Measurements from ENCODE around the gene RAP1A.
A peak's percentile ranks its signal among the peaks of the same experiment; 100 is the strongest.
"Not testable (repeated sequence)": the region's sequence is repeated elsewhere in the genome, so short reads cannot be mapped to it uniquely, and the experiment has no call there.

The RAP1A gene

GRCh38 chr1:111598544-111598943 is 21.0 kb upstream of the RAP1A start:
- DNase-seq (ENCODE audit: low read depth): no peak

DNA sequence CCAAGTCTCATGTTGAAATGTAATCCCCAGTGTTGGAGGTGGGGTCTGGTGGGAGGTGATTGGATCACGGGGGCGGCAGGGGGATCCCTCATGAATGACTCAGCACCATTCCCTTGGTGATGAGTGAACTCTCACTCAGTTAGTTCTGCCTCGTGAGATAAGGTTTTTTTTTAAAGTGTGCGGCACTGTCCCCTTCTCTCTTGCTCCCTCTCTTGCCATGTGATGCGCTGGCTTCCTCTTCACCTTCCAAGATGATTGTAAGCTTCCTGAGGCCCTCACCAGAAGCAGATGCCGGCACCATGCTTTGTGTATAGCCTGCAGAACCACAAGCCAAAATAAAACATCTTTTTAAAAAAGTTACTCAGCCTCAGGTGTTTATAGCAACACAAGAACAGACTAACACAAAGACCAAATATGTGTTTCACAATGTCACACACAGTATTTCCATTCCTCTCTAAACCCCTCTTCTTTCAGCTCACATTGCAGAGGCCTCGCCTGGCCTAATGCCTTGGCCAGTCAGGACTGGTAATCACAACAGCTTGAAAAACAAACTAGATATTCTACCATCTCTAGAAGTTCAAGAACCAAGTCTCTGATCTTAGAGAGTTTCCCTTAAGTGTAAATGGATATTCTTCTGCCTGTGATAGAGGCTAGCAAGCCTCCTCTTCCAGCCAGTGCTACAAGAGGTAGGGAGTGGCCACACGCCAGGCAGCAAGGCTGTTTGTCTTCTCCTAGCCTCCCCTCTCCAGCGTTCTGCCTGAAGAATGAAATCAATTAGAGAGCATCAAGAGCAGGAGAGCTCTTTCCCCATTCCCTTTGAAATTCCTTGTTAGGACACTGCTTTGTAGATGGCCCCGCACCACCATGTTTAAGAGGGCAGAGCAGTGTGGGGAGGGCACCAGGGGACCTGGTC is 19.6 kb upstream of the RAP1A start:
- no peak for DNase-seq (ENCODE audit: low read depth)

- no peak for DNase-seq (ENCODE audit: low read depth)
Observed at GRCh38 chr1:111600886-111601386, 18.7 kb upstream of the RAP1A start.

DNA sequence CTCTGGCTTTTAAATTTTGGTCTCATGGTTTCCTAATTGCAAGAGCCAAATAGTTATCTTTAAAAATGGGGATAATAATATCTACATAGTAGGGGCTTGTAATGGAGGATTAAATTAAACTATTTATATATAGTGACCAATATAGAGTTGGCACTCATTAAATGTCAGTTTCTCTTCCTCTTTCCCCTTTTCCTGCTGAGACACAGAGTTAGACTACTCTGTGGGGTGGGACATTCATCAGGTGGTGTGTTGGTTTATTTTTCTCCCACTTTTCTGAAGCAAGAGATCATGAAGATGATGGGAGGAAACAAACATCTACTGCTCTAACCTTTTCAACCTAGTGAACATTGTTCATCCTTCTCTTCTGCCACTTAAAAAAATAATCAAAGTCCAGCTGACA is 17.3 kb upstream of the RAP1A start:
- no peak for DNase-seq (ENCODE audit: low read depth)

DNA sequence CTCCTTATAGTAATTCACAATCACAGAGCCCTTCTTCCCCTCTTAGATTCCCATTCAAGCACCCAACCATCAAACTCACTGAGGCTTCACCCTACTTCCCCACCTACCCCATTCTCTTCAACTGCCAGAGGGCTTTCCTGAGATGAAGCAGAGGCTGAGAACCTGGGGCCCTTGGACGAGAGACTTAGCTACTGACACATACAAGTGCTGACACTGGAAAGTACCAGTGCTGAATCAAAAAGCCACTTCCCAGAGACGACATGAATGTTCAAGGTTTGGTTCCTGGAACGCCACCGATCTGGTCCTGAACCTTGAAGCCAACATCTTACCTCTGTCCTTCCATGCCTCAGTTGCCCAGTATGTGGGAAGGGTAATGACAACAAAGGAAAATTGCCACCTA is 16.6 kb upstream of the RAP1A start:
- no peak for DNase-seq (ENCODE audit: low read depth)

DNA sequence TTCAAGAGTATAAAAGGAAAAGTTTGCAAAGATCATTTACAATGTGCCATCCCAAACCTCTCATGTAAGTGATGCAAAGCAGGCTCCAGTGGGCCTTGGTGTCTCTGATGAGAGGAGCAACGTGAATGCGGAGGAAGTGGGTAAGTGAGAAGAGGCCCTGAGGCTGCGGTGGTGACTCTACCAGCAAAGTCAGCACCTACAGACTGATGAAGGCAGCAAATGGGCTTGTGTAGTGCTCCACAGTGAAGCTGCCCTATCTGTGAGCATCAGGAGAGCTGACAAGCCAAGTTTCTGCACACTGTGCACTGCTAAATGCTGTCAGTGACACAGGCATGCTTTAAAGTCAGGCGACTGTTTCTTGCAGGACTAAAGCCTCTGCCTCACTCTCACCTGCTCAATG is 15.6 kb upstream of the RAP1A start:
- no peak for DNase-seq (ENCODE audit: low read depth)

GRCh38 chr1:111604931-111605330 is 14.7 kb upstream of the RAP1A start:
- no peak for DNase-seq (ENCODE audit: low read depth)

DNA sequence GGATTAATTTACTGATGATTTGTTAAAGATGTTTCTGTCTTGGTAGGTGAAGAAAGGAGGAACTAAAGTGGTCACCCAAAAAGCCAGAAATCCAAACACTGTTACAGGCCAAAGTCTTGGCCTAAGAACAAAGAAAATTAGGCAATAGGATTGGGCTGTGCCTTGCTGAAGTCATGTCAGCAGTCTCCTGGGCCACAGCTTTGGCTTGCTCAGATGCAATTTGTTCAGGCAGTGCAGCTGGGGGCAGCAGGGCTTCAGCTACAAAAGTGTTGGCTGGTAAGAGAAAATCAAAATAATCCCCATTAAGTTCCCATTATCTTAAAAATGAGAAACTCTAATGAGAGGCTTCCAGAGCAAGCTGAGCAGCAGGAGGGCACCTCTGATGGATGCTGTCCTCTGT is 14.0 kb upstream of the RAP1A start:
- DNase-seq (ENCODE audit: low read depth): peak; percentile 61

DNA sequence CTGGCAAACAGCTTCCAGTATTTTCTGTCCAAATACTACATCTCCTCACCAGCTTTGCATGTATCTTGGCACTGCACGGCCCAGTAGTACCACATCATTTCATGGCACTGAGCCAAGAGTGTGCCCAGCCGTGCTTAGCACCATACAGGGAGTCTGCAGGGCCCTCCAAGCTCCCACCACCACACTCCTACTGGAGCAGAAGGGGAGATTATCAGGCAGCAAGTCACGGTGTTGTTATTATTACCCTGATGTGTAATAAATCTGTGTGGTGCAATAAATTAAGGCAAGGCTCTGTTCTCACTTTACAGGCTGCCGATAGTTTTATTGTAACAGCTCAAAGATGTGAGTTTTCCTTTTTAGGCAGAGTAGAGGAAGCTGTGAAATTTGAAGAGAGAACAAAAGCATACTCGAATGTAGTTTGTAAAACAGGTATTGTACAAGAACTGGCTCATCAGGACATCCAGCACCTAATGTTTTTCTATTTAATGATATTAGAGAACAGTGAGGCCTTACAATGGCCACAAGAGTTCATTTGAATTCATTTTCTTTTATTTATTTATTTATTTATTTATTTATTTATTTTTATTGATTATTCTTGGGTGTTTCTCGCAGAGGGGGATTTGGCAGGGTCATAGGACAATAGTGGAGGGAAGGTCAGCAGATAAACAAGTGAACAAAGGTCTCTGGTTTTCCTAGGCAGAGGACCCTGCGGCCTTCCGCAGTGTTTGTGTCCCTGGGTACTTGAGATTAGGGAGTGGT is 13.0 kb upstream of the RAP1A start:
- DNase-seq (ENCODE audit: low read depth): not testable (repeated sequence)

DNA sequence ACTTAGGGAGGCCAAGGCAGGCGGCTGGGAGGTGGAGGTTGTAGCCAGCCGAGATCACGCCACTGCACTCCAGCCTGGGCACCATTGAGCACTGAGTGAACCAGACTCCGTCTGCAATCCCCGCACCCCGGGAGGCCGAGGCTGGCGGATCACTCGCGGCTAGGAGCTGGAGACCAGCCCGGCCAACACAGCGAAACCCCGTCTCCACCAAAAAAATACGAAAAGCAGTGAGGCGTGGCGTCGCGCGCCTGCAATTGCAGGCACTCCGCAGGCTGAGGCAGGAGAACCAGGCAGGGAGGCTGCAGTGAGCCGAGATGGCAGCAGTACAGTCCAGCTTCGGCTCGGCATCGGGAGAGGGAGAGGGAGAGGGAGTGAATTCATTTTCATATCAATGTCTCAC is 11.1 kb upstream of the RAP1A start:
- DNase-seq (ENCODE audit: low read depth): not testable (repeated sequence)

- DNase-seq (ENCODE audit: low read depth): no peak
Observed at GRCh38 chr1:111611986-111612385, 7.6 kb upstream of the RAP1A start.

- no peak for DNase-seq (ENCODE audit: low read depth)
Observed at GRCh38 chr1:111615870-111616715, 3.5 kb upstream of the RAP1A start.

DNA sequence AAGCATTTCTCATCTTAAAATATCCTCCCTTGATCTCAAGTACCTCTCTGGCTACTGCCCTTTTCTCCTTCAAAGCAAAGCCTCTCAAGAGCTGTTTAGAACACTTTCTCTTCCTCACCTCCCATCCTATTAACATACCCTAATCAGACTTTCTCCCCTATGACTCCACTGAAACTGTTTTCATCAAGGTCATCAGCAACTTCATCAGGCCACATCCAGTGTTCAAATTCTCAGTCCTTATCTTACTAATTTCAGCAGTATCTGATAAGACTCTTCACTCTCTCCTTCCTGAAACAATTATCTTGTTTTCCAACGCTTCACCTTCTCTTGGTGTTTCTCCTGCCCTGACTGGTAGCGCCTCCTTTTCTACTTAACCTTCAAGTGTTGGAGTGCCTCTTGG is 1.5 kb upstream of the RAP1A start:
- DNase-seq (ENCODE audit: low read depth): no peak

GRCh38 chr1:111618961-111619634 is 491 bp upstream of the RAP1A start:
- no peak for DNase-seq (ENCODE audit: low read depth)

- DNase-seq (ENCODE audit: low read depth): no peak
Observed at GRCh38 chr1:111620441-111620971, 917 bp downstream of the RAP1A start.

DNA sequence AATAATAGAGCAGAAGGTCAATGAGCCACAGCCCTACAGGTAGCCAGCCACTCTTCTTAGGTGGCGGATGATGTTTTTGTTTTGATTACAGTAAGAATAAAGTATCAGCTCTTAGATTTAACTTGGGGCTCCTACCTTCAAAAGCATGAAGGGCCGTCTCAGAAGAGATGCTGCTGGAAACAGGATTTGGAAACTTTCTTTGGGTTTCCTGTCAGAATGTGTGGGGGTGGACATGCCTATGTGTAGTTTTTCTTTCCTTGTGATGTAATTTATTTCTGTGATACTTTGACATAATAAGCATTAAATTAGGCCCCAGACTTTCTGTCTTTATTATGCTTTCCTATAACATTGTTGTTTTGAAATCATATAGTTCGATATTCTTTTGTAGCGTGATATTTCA is 1.5 kb downstream of the RAP1A start:
- no peak for DNase-seq (ENCODE audit: low read depth)

- DNase-seq (ENCODE audit: low read depth): no peak
Observed at GRCh38 chr1:111622166-111622565, 2.6 kb downstream of the RAP1A start.

GRCh38 chr1:111624382-111624781 is 4.8 kb downstream of the RAP1A start:
- no peak for DNase-seq (ENCODE audit: low read depth)

DNA sequence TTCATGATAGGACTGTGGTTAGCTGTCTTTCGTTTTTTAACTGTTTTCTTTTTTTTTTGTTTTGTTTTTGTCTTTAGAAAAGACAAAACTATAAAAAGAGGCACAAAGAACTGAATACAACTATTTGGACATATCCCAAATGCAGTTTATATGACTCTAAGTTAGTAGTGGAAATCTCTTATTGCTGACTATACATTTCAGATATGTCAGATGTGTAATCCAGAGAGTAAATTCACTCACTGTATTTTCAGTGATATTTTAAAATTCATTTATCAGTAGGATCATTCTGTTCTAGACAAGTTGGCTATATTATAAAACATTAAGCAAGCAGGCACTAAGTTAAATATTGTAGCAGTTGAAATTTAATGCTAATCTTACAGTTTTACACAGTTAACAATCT is 5.7 kb downstream of the RAP1A start:
- DNase-seq (ENCODE audit: low read depth): no peak

- no peak for DNase-seq (ENCODE audit: low read depth)
Observed at GRCh38 chr1:111628153-111628552, 8.6 kb downstream of the RAP1A start.

- no peak for DNase-seq (ENCODE audit: low read depth)
Observed at GRCh38 chr1:111629190-111629954, 9.8 kb downstream of the RAP1A start.
